Activated CD4-positive, CD25-positive, alpha-beta regulatory T cell treated with anti-CD3 and anti-CD28 coated beads, Interleukin-2, amount 50 U/mL, for 16 hours (primary cell): ENCODE data around the gene GPX7.
"Not testable (repeated sequence)": the region's sequence is repeated elsewhere in the genome, so short reads cannot be mapped to it uniquely, and the experiment has no call there.

Source experiments
- DNase-seq: peaks from one replicate; pipeline ENCODE4 v3.0.0-alpha.2; 2020; ENCODE audit warnings: low read depth, low spot score

Gene GPX7

DNA sequence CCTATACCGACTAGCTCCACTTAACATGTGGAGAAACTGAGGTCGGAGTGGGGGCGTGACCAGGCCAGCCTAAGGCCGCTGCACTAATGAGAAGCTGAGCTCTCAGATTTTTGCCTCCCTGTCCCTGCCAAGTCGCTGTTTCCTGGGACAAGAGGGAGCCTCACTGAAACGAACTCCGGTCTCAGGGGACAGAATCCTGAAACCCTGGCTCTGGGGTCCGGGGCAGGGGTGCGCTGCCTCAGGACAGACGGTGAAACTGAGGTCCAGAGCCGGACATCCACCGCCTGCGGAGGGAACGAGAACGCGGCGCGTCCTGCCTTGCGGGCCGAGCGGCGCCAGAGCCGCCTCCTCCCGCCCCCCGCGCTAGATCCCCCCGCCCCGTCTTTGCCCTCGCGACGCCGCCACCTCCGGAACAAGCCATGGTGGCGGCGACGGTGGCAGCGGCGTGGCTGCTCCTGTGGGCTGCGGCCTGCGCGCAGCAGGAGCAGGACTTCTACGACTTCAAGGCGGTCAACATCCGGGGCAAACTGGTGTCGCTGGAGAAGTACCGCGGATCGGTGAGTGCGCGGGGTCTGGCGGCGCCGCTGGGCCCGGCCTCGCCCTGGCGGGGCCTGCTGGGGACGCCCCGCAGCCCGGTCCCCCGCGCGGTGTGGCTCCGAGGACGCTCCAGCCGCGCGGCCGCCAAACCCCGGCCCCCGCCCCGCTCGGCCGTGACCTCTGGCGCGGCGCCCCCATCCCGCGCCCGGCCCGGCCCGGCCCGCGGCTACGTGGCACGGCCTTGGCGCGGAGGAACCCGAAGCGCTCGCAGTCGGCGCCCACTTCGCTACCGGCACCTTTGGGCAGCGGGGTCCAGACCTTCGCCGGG is at the start of gene GPX7:
GPX7 (plus strand) TSS at position 381 of the 865 bp plus-strand sequence; CDS start at position 420, 39 bp downstream.
- peak; percentile 4 for DNase-seq

DNA sequence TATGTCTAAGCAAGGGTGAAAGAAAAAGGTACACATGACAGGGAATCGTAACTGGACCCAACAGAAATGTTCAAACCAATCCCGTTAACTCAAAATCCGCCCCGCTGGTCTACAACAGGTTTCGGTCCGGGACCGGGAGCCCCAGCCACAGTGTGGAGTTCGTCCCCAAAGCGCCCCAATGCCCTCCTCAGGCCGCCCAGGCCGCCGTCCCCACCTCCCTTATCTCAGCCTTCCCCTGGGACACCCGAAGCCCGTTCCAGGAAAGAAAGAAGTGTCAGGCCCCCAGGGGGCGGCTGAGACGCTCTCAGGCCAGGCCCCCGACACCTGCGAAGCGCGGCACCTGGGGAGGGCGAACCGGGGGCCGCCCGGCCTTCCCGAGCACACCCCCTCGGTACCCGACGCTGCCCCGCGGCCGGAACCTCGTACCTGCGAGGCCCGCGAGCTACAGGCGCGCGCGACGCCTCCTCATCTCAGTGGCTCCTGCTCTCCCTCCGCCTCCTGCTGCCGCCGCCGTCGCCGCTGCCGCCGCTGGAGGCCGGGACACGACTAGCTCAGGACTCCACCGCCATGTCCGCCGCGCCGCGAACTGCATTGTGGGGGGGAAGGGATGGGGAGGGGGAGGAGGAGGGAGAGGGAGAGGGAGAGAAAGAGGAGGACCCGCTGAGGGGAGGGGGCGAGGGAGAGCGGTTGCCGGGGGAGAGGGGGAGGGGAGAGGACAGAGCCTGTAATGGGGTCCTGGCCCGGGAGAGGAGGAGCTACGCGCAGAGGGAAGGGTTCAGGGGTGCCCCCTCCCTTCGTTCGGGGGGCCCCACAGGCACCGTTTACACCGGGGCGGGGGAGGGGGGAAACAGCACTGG is 49.4 kb upstream of the GPX7 start, which contains the start of gene TUT4:
TUT4 (minus strand) TSS at position 588 of the 857 bp plus-strand sequence. CDS start 26,812 bp downstream, outside the sequence.
- DNase-seq, result peak; percentile 52

- DNase-seq, result peak; percentile 77
Observed at GRCh38 chr1:52553362-52554266, 48.6 kb upstream of the GPX7 start.

GRCh38 chr1:52554267-52554640 is 47.9 kb upstream of the GPX7 start:
- DNase-seq, result no peak

DNA sequence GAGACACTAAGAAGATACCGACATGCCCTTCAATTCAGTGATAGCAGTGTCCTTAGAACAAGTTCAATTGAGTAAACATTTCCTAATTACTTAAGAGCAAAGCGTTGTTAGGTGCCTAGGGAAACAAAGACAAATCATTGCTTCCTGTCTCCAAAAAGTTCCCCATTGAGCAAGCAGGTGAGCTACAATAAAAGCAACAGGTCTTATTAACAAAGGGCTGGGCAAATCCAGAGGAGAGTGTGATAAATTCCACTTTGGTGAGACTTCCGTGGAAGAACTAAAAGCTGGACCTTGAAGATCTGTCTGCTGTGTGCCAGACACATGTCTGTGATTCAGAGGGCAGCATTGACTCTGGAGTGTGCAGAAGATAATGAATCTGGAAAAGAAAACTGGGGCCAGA is 47.4 kb upstream of the GPX7 start:
- no peak for DNase-seq

GRCh38 chr1:52556641-52557360 is 45.4 kb upstream of the GPX7 start:
- no peak for DNase-seq

DNA sequence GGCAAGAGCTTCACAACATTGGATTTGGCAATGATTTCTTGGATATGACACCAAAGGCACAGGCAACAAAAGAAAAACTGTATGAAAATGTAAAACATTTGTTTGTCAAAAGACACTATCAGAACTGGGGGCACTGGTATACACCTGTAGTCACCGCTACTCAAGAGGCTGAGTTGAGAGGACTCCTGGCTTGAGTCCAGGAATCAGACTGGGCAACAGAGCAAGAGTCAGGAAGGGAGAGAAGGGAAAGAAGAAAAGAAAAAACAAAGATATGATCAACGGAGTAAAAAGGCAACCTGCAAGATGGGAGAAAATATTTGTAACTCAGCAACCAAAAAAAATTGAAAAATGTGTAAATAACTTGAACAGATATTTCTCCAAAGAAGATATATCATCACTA is 43.2 kb upstream of the GPX7 start:
- DNase-seq, result no peak

GRCh38 chr1:52559875-52560274 is 42.3 kb upstream of the GPX7 start:
- no peak for DNase-seq

DNA sequence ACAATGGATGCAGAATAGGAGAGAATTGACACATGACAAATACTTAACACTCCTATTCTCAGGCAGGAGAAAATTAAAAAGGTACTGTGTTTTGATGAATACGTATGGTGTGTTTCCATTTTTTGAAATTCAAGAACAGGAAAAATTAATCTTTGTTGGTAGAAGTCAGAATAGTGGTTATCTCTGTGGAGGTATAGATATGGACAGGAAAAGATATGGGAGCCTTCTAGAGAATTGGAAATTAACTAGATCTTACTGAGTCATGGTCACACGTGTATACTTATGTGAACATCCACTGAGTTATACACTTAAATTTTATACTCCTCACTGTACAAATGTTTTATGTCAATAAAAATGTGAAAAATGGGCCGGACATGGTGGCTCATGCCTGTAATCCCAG is 39.4 kb upstream of the GPX7 start:
- DNase-seq, result no peak

DNA sequence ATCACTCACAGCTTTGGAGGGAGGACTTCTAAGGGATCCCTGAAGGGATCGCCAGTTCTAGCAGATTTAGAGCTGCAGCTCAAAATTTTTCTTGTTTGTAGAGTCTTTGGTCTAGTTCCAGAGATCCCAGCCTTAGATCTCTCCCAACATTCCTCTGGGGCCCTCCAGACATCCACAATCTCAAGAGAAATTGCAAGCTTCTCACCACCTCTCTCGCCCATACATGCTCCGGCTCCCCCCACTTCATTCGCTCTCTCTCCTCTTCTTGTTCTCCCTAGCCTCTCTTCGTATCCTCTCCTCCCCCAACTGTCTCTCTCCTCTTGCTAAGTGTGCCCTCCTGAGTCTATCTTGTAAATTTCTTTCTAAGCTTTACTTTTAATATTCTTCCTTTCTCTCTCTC is 34.2 kb upstream of the GPX7 start:
- DNase-seq, result no peak

DNA sequence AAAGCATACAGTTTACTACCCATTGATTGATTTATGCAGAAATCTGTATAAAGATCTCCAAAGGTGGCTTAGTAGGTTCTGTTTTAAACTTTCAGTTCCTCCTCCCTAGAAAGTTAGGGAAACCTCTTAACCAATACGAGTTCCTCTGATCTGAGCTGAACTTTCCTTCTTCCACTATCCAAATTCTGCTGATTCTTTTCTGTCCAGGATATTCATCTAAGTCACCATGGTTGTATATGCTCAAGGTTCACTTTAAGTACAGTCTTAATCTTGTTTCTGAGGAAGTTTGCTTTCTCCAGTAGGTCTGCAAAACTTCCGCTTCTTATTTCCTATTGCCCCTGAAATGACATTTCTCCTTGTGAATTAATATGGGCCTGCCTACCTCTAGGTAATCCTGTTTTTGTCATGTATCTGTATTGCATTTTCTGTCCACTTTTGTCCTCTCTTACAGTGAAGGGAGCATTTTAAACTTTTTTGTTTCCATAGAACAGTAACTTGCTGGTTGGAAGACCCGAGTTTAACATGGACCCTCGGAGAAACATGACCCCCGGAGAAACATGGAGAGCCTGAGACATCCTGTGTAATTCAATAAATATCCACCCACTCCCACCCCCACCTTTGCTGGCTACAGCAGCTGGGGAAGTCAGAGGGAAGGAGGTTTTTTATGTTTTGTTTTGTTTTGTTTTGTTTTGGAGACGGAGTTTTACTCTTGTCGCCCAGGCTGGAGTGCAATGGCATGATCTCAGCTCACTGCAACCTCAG is 32.5 kb upstream of the GPX7 start:
- DNase-seq, result no peak

- DNase-seq, result no peak
Observed at GRCh38 chr1:52571783-52572182, 30.4 kb upstream of the GPX7 start.

DNA sequence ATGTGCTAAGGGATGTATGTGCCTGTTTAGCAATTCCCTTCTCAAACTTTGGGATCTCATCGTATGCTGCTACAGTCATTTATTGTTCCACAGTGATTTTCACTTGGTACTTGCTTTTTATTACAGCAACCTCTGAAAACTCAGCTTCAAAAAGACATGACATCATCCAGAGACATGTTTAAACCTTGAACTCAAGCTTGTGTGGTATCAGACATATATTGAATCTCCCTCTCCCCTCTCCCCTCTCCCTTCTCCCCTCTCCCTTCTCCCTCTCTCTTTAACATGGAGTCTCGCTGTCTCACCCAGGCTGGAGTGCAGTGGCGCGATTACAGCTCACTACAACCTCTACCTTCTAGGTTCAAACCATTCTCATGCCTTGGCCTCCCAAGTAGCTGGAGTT is 29.8 kb upstream of the GPX7 start:
- DNase-seq, result no peak

- DNase-seq, result no peak
Observed at GRCh38 chr1:52574594-52574993, 27.6 kb upstream of the GPX7 start.

GRCh38 chr1:52576074-52576473 is 26.1 kb upstream of the GPX7 start:
- no peak for DNase-seq

DNA sequence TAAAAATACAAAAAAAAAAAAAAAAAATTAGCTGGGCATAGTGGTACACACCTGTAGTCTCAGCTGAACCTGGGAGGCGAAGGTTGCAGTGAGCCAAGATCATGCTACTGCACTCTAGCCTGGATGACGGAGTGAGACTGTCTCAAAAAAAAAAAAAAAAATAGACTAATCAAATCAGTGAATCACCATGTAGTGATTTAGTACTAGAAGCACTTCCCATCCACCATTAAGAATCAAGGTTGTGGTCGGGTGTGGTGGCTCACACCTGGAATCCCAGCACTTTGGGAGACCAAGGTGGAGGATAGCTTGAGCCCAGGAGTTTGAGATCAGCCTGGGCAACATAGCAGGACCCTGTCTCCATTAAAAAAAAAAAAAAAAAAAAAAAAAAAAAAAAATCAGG is 24.1 kb upstream of the GPX7 start:
- not testable (repeated sequence) for DNase-seq

- DNase-seq, result no peak
Observed at GRCh38 chr1:52579415-52579814, 22.8 kb upstream of the GPX7 start.

DNA sequence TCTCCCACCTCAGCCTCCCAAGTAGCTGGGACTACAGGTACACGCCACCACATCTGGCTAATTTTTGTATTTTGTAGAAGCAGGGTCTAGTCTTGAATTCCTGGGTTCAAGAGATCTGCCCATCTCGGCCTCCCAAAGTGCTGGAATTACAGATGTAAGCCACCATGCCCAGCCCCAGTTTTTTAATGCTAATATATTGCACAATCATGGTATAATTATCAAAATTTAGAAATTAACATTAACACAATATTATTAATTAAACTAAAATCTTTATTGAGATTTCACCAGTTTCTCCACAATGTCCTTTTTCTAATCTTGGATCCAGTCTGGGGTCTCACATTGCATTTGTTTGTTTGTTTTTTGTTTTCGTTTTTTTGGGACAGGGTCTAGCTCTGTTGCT is 21.9 kb upstream of the GPX7 start:
- DNase-seq, result no peak

DNA sequence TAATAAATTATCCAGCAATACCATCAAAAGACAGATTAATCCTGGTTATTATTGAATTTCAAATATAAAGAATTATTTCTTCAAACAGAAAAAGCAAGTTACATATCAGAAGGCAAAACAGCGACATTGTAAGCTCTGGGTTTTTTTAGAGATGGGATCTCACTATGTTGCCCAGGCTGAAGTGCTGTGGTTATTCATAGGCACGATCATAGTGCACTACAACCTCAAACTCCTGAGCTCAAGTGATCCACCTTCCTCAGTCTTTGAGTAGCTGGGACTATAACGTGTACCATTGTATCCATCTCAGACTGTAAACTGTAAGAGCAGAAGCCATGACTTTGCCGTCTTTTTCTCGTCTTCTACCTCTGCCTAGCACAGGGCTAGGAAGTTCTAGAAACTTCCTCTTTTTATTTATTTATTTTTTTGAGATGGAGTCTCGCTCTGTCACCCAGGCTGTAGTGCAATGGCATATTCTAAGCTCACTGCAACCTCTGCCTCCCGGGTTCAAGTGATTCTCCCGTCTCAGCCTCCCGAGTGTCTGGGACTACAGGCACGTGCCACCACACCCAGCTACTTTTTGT is 20.0 kb upstream of the GPX7 start:
- DNase-seq, result no peak

- no peak for DNase-seq
Observed at GRCh38 chr1:52585474-52585873, 16.7 kb upstream of the GPX7 start.
